Measurements from ENCODE around the gene AURKA. TPM values are rescaled to one million over a fixed set of nuclear protein-coding genes. Genes with fewer than 3 reads are reported as not detected.

AURKA gene
- polyA plus RNA-seq, 1 of the 3 experiments (the other 2 are of a cell fraction) = 24.6 TPM

DNA sequence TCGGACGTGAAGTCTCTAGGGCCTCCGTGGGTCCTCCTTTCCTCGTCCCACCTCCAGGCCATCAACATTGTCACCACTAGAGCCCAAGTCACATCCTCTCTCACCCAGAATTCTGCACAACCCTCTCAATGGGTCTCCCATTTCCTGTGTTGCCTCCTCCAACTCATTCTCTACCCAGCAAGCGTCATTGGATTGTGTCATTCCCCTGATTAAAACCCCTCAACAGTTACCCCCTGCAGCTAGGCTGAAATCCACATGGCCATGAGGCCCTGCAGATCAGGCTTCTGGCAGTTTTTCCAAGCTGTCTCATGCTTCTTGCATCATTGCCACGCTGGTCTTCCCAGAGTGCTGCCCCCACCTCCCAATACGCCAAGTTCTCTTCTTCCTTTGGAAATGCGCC, 46.1 kb downstream of the AURKA start:
- ChIA-PET CTCF (interaction anchor here (0.7 to 5.5 kb wide), 5 partner anchors 12 to 1698 kb away, joined by 3 to 36 read pairs (median 4); partner anchors contain the start of genes FAM210B and MC3R), POLR2A (no interaction called here)
- no peaks in the 10 kb centered on the region for H3F3A ChIP-seq (replicated peaks; ENCODE audit: insufficient read depth)
- H3K27ac ChIP-seq (ENCODE audit: low read depth in 2 of 2, low read length in 1 of 2) = no peak overlapping the region
- H3K4me3 ChIP-seq (ENCODE audit: low read depth in 2 of 2, low read length in 1 of 2) = no peak overlapping the region
- WGBS (ENCODE audit: low lambda C conversion rate) = 49% methylated on average over 8 of the region's 8 CpGs
- no peak overlapping the region for H3K9ac ChIP-seq
- H3K9me3 ChIP-seq = no peaks in the 10 kb centered on the region
- no peaks in the 10 kb centered on the region for H4K20me1 ChIP-seq (ENCODE audit: insufficient read depth)
- no peaks in the 10 kb centered on the region; the same call in 1 of the 2 replicates for H3K27me3 ChIP-seq (ENCODE audit: insufficient read depth)
- no peaks in the 10 kb centered on the region for H3K9me2 ChIP-seq
- H3K36me3 ChIP-seq (replicated peaks in 1 of 2; ENCODE audit: control insufficient read depth in 1 of 2, insufficient read depth in 2 of 2, low read length in 1 of 2) = no peaks in the 10 kb centered on the region
- H3K79me2 ChIP-seq (ENCODE audit: insufficient read depth) = no peaks in the 10 kb centered on the region
- peaks cover 0 to 6% of the 10 kb centered on the region in 2 experiments; a peak in 1 of 4 replicates for H3K4me1 ChIP-seq (ENCODE audit: control insufficient read depth in 1 of 2, insufficient read depth in 2 of 2, low read depth in 1 of 2, low read length in 1 of 2)
- TF ChIP-seq TCF12 (IDR thresholded peaks at IDR 0.05) (no peak), GATA2 (CRISPR knock-in tag; IDR thresholded peaks at IDR 0.05) (no peak), NRF1 (IDR thresholded peaks at IDR 0.05; ENCODE audit: low read depth, low read length) (no peak), FOXJ3 (CRISPR knock-in tag; IDR thresholded peaks at IDR 0.05) (no peak), NFIC (IDR thresholded peaks at IDR 0.05; ENCODE audit: borderline replicate concordance) (no peak)
- TF ChIP-seq, protein P1, sequence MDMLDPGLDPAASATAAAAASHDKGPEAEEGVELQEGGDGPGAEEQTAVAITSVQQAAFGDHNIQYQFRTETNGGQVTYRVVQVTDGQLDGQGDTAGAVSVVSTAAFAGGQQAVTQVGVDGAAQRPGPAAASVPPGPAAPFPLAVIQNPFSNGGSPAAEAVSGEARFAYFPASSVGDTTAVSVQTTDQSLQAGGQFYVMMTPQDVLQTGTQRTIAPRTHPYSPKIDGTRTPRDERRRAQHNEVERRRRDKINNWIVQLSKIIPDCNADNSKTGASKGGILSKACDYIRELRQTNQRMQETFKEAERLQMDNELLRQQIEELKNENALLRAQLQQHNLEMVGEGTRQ (IDR thresholded peaks at IDR 0.05; ENCODE audit: borderline replicate concordance, low read depth, low read length) = no peak
- TF ChIP-seq, protein P2, sequence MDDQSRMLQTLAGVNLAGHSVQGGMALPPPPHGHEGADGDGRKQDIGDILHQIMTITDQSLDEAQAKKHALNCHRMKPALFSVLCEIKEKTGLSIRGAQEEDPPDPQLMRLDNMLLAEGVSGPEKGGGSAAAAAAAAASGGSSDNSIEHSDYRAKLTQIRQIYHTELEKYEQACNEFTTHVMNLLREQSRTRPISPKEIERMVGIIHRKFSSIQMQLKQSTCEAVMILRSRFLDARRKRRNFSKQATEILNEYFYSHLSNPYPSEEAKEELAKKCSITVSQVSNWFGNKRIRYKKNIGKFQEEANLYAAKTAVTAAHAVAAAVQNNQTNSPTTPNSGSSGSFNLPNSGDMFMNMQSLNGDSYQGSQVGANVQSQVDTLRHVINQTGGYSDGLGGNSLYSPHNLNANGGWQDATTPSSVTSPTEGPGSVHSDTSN (IDR thresholded peaks at IDR 0.05) = no peak
- no peak overlapping the region for H3K4me2 ChIP-seq
- no peak overlapping the region for H2AFZ ChIP-seq (ENCODE audit: low read depth)
- no peak for DNase-seq

DNA sequence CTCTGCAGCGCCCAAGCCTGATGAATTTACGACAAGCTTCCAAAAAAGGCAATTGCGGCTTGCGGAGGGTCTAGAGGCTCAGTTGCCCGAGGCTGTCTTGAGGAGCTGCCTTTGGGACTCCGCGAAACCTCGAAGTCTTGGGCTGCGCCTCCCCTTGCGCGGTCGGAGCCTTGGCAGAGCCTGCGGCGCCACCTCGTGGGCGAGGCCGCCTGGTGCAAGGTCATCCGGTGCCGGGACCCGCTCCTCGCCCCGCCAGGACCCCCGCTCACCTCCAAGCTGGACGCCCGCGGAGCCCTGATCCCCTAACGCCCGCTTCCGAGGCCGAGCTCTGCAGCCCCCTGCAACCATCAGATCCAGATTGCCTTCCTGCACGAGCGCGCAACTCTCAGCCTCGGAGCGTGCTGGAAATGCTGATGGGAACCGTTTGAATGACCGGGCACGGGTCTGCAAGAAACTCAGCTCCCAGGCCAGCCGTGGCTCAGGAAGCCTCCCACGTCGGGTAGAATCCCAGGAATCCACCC, 48.1 kb downstream of the AURKA start:
- TF ChIP-seq, protein P2 (IDR thresholded peaks at IDR 0.05) = no peak
- TF ChIP-seq, protein P3, sequence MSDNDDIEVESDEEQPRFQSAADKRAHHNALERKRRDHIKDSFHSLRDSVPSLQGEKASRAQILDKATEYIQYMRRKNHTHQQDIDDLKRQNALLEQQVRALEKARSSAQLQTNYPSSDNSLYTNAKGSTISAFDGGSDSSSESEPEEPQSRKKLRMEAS (IDR thresholded peaks at IDR 0.05; ENCODE audit: low read depth) = no peak
- TF ChIP-seq, protein P4, sequence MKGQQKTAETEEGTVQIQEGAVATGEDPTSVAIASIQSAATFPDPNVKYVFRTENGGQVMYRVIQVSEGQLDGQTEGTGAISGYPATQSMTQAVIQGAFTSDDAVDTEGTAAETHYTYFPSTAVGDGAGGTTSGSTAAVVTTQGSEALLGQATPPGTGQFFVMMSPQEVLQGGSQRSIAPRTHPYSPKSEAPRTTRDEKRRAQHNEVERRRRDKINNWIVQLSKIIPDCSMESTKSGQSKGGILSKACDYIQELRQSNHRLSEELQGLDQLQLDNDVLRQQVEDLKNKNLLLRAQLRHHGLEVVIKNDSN (IDR thresholded peaks at IDR 0.05; ENCODE audit: borderline replicate concordance, low read depth) = no peak
- TF ChIP-seq RAD21 (IDR thresholded peaks at IDR 0.05; ENCODE audit: low read length) (peak; percentile 72), EP300 (IDR thresholded peaks at IDR 0.05; ENCODE audit: borderline replicate concordance in 1 of 2, low read depth in 1 of 2, low read length in 1 of 2) (no peak), TCF12 (IDR thresholded peaks at IDR 0.05) (no peak), RXRA (IDR thresholded peaks at IDR 0.05; ENCODE audit: borderline replicate concordance, low read depth) (no peak), SMC3 (IDR thresholded peaks at IDR 0.05; ENCODE audit: low read depth, low read length) (peak; percentile 64)
- TF ChIP-seq, protein P5, sequence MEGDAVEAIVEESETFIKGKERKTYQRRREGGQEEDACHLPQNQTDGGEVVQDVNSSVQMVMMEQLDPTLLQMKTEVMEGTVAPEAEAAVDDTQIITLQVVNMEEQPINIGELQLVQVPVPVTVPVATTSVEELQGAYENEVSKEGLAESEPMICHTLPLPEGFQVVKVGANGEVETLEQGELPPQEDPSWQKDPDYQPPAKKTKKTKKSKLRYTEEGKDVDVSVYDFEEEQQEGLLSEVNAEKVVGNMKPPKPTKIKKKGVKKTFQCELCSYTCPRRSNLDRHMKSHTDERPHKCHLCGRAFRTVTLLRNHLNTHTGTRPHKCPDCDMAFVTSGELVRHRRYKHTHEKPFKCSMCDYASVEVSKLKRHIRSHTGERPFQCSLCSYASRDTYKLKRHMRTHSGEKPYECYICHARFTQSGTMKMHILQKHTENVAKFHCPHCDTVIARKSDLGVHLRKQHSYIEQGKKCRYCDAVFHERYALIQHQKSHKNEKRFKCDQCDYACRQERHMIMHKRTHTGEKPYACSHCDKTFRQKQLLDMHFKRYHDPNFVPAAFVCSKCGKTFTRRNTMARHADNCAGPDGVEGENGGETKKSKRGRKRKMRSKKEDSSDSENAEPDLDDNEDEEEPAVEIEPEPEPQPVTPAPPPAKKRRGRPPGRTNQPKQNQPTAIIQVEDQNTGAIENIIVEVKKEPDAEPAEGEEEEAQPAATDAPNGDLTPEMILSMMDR (IDR thresholded peaks at IDR 0.05) = peak; percentile 71
- peak overlapping the region; percentile 35 to 50 for H3K4me3 ChIP-seq (ENCODE audit: low read depth in 2 of 2, low read length in 1 of 2)
- H3K9me3 ChIP-seq = no peaks in the 10 kb centered on the region
- ChIA-PET CTCF (interaction anchor here (0.6 to 5.5 kb wide), 51 partner anchors 9 to 1694 kb away, joined by 3 to 36 read pairs (median 4); partner anchors contain the start of genes FAM210B and MC3R), POLR2A (no interaction called here)
- peak overlapping the region; percentile 69 for H3K4me2 ChIP-seq
- H2AFZ ChIP-seq (ENCODE audit: low read depth) = peak overlapping the region; percentile 31; the same call in 1 of the 2 replicates
- no peaks in the 10 kb centered on the region for H3F3A ChIP-seq (replicated peaks; ENCODE audit: insufficient read depth)
- peaks cover 0 to 6% of the 10 kb centered on the region in 2 experiments; a peak in 1 of 4 replicates for H3K4me1 ChIP-seq (ENCODE audit: control insufficient read depth in 1 of 2, insufficient read depth in 2 of 2, low read depth in 1 of 2, low read length in 1 of 2)
- 7% methylated on average over 21 of the region's 41 CpGs for WGBS (ENCODE audit: low lambda C conversion rate)
- no peaks in the 10 kb centered on the region for H3K36me3 ChIP-seq (replicated peaks in 1 of 2; ENCODE audit: control insufficient read depth in 1 of 2, insufficient read depth in 2 of 2, low read length in 1 of 2)
- no peak overlapping the region for H3K27ac ChIP-seq (ENCODE audit: low read depth in 2 of 2, low read length in 1 of 2)
- no peak overlapping the region for H3K9ac ChIP-seq
- peak; percentile 87 for DNase-seq
- no peaks in the 10 kb centered on the region; the same call in 1 of the 2 replicates for H3K27me3 ChIP-seq (ENCODE audit: insufficient read depth)
- no peaks in the 10 kb centered on the region for H3K9me2 ChIP-seq
- no peaks in the 10 kb centered on the region for H4K20me1 ChIP-seq (ENCODE audit: insufficient read depth)
- no peaks in the 10 kb centered on the region for H3K79me2 ChIP-seq (ENCODE audit: insufficient read depth)

Measured in SK-N-SH (cell line).